ENCODE measurements around the gene TERB1.

The TERB1 gene

GRCh38 chr16:66844342-66845079, 43.1 kb upstream of the TERB1 start, which contains the start of gene CA7:
TSS of gene CA7 (plus strand) at chr16:66844414. CDS start at chr16:66844488, 74 bp downstream.
- H3K27ac ChIP-seq (ENCODE audit: low read depth in 2 of 2, low read length in 2 of 2) = no peak within 1 kb of the TSS
- H3K9ac ChIP-seq (ENCODE audit: low read depth in 1 of 2, low read length in 2 of 2) = peak within 1 kb of the TSS in 1 of 2 donors; percentile 54
- H3K36me3 ChIP-seq (ENCODE audit: control insufficient read depth in 2 of 2, insufficient read depth in 2 of 2, low read length in 2 of 2) = no peaks in the 10 kb centered on the region
- peaks cover 9 to 19% of the 10 kb centered on the region in 2 donors for H3K27me3 ChIP-seq (ENCODE audit: control insufficient read depth in 2 of 2, insufficient read depth in 2 of 2, low read length in 2 of 2)
- H3K9me3 ChIP-seq (ENCODE audit: control insufficient read depth in 2 of 2, low read length in 2 of 2) = no peaks in the 10 kb centered on the region
- peak within 1 kb of the TSS; percentile 50 to 55 for H3K4me3 ChIP-seq (ENCODE audit: low read length in 2 of 2)
- peaks cover 4 to 12% of the 10 kb centered on the region in 2 donors for H3K4me1 ChIP-seq (ENCODE audit: control insufficient read depth in 2 of 2, insufficient read depth in 2 of 2, low read length in 2 of 2)

- Histone ChIP-seq H3K4me1 (ENCODE audit: control insufficient read depth in 2 of 2, insufficient read depth in 2 of 2, low read length in 2 of 2) (peaks cover 4 to 12% of the 10 kb centered on the region in 2 donors), H3K4me3 (ENCODE audit: low read length in 2 of 2) (no peak overlapping the region), H3K27ac (ENCODE audit: low read depth in 2 of 2, low read length in 2 of 2) (no peak overlapping the region), H3K36me3 (ENCODE audit: control insufficient read depth in 2 of 2, insufficient read depth in 2 of 2, low read length in 2 of 2) (no peaks in the 10 kb centered on the region), H3K9ac (ENCODE audit: low read depth in 1 of 2, low read length in 2 of 2) (no peak overlapping the region), H3K27me3 (ENCODE audit: control insufficient read depth in 2 of 2, insufficient read depth in 2 of 2, low read length in 2 of 2) (peaks cover 9 to 19% of the 10 kb centered on the region in 2 donors), H3K9me3 (ENCODE audit: control insufficient read depth in 2 of 2, low read length in 2 of 2) (no peaks in the 10 kb centered on the region)
Observed at GRCh38 chr16:66844009-66844341, 42.6 kb upstream of the TERB1 start.

GRCh38 chr16:66843191-66843590, 41.8 kb upstream of the TERB1 start:
- H3K4me3 ChIP-seq (ENCODE audit: low read length in 2 of 2) = no peak overlapping the region
- H3K27ac ChIP-seq (ENCODE audit: low read depth in 2 of 2, low read length in 2 of 2) = no peak overlapping the region
- no peaks in the 10 kb centered on the region for H3K9me3 ChIP-seq (ENCODE audit: control insufficient read depth in 2 of 2, low read length in 2 of 2)
- H3K9ac ChIP-seq (ENCODE audit: low read depth in 1 of 2, low read length in 2 of 2) = no peak overlapping the region
- peaks cover 9 to 19% of the 10 kb centered on the region in 2 donors for H3K27me3 ChIP-seq (ENCODE audit: control insufficient read depth in 2 of 2, insufficient read depth in 2 of 2, low read length in 2 of 2)
- no peaks in the 10 kb centered on the region for H3K36me3 ChIP-seq (ENCODE audit: control insufficient read depth in 2 of 2, insufficient read depth in 2 of 2, low read length in 2 of 2)
- peaks cover 4 to 12% of the 10 kb centered on the region in 2 donors for H3K4me1 ChIP-seq (ENCODE audit: control insufficient read depth in 2 of 2, insufficient read depth in 2 of 2, low read length in 2 of 2)

GRCh38 chr16:66842765-66843164, 41.4 kb upstream of the TERB1 start:
- Histone ChIP-seq H3K27me3 (ENCODE audit: control insufficient read depth in 2 of 2, insufficient read depth in 2 of 2, low read length in 2 of 2) (peaks cover 9 to 19% of the 10 kb centered on the region in 2 donors), H3K4me3 (ENCODE audit: low read length in 2 of 2) (no peak overlapping the region), H3K27ac (ENCODE audit: low read depth in 2 of 2, low read length in 2 of 2) (no peak overlapping the region), H3K4me1 (ENCODE audit: control insufficient read depth in 2 of 2, insufficient read depth in 2 of 2, low read length in 2 of 2) (peaks cover 4 to 12% of the 10 kb centered on the region in 2 donors), H3K9me3 (ENCODE audit: control insufficient read depth in 2 of 2, low read length in 2 of 2) (no peaks in the 10 kb centered on the region), H3K9ac (ENCODE audit: low read depth in 1 of 2, low read length in 2 of 2) (no peak overlapping the region), H3K36me3 (ENCODE audit: control insufficient read depth in 2 of 2, insufficient read depth in 2 of 2, low read length in 2 of 2) (no peaks in the 10 kb centered on the region)

DNA sequence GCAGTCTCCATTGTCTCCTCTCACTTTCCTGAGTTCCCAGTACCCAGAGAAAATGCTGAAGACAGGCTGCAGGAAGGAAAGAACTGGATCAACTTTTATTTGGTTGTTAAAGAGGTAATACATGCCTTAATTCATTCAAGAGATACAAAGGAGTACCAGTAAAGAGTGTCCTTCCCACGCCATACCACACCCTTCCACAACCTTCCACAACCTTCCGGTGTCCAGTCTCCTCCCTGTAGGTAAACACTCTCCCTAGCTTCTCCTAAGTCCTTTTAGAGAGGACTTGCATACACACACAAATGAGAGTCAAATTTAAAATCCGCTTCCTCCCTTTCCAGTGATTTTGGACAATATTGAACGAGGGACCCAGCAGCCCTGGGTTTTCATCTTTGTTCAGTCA, 40.0 kb upstream of the TERB1 start:
- H3K36me3 ChIP-seq (ENCODE audit: control insufficient read depth in 2 of 2, insufficient read depth in 2 of 2, low read length in 2 of 2) = no peaks in the 10 kb centered on the region
- peaks cover 4 to 12% of the 10 kb centered on the region in 2 donors for H3K4me1 ChIP-seq (ENCODE audit: control insufficient read depth in 2 of 2, insufficient read depth in 2 of 2, low read length in 2 of 2)
- peak overlapping the region in 1 of 2 donors; percentile 70 for H3K27ac ChIP-seq (ENCODE audit: low read depth in 2 of 2, low read length in 2 of 2)
- H3K9me3 ChIP-seq (ENCODE audit: control insufficient read depth in 2 of 2, low read length in 2 of 2) = no peaks in the 10 kb centered on the region
- peak overlapping the region in 1 of 2 donors; percentile 34 for H3K9ac ChIP-seq (ENCODE audit: low read depth in 1 of 2, low read length in 2 of 2)
- peaks cover 9 to 10% of the 10 kb centered on the region in 2 donors for H3K27me3 ChIP-seq (ENCODE audit: control insufficient read depth in 2 of 2, insufficient read depth in 2 of 2, low read length in 2 of 2)
- H3K4me3 ChIP-seq (ENCODE audit: low read length in 2 of 2) = no peak overlapping the region

- Histone ChIP-seq H3K27me3 (ENCODE audit: control insufficient read depth in 2 of 2, insufficient read depth in 2 of 2, low read length in 2 of 2) (peaks cover 9 to 10% of the 10 kb centered on the region in 2 donors), H3K36me3 (ENCODE audit: control insufficient read depth in 2 of 2, insufficient read depth in 2 of 2, low read length in 2 of 2) (no peaks in the 10 kb centered on the region), H3K4me1 (ENCODE audit: control insufficient read depth in 2 of 2, insufficient read depth in 2 of 2, low read length in 2 of 2) (peaks cover 4 to 12% of the 10 kb centered on the region in 2 donors), H3K27ac (ENCODE audit: low read depth in 2 of 2, low read length in 2 of 2) (peak overlapping the region in 1 of 2 donors; percentile 70), H3K4me3 (ENCODE audit: low read length in 2 of 2) (no peak overlapping the region), H3K9me3 (ENCODE audit: control insufficient read depth in 2 of 2, low read length in 2 of 2) (no peaks in the 10 kb centered on the region), H3K9ac (ENCODE audit: low read depth in 1 of 2, low read length in 2 of 2) (peak overlapping the region in 1 of 2 donors; percentile 34)
Observed at GRCh38 chr16:66840883-66841282, 39.5 kb upstream of the TERB1 start.

- Histone ChIP-seq H3K27me3 (ENCODE audit: control insufficient read depth in 2 of 2, insufficient read depth in 2 of 2, low read length in 2 of 2) (no peaks in the 10 kb centered on the region), H3K4me3 (ENCODE audit: low read length in 2 of 2) (no peak overlapping the region), H3K27ac (ENCODE audit: low read depth in 2 of 2, low read length in 2 of 2) (no peak overlapping the region), H3K9me3 (ENCODE audit: control insufficient read depth in 2 of 2, low read length in 2 of 2) (no peaks in the 10 kb centered on the region), H3K4me1 (ENCODE audit: control insufficient read depth in 2 of 2, insufficient read depth in 2 of 2, low read length in 2 of 2) (peaks cover 5% of the 10 kb centered on the region in 2 donors), H3K36me3 (ENCODE audit: control insufficient read depth in 2 of 2, insufficient read depth in 2 of 2, low read length in 2 of 2) (no peaks in the 10 kb centered on the region), H3K9ac (ENCODE audit: low read depth in 1 of 2, low read length in 2 of 2) (no peak overlapping the region)
Observed at GRCh38 chr16:66834746-66835145, 33.4 kb upstream of the TERB1 start.

- Histone ChIP-seq H3K9ac (ENCODE audit: low read depth in 1 of 2, low read length in 2 of 2) (no peak overlapping the region), H3K27ac (ENCODE audit: low read depth in 2 of 2, low read length in 2 of 2) (no peak overlapping the region), H3K4me3 (ENCODE audit: low read length in 2 of 2) (no peak overlapping the region)
Observed at GRCh38 chr16:66832661-66833305, 31.4 kb upstream of the TERB1 start.

DNA sequence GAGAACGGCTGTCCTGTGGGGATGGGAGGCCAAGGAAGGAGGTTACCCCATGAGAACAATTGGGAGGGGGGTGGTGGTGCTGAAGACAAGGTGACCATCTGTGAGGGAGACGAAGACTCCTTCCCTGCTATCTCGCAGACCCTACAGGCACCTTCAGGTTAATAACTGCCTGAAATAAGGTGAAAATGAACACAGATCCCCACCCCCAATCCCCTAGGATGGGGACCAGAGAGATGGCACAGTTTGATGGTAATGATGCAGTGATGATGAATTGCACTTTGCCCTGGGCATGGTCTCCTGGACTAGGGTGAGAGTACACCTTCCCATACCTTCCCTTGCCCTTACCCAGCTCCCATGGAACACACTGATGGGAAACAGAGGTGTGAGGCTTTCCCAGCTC, 30.8 kb upstream of the TERB1 start:
- Histone ChIP-seq H3K4me1 (ENCODE audit: control insufficient read depth in 2 of 2, insufficient read depth in 2 of 2, low read length in 2 of 2) (peaks cover 8 to 12% of the 10 kb centered on the region in 2 donors), H3K27ac (ENCODE audit: low read depth in 2 of 2, low read length in 2 of 2) (no peak overlapping the region), H3K27me3 (ENCODE audit: control insufficient read depth in 2 of 2, insufficient read depth in 2 of 2, low read length in 2 of 2) (no peaks in the 10 kb centered on the region), H3K36me3 (ENCODE audit: control insufficient read depth in 2 of 2, insufficient read depth in 2 of 2, low read length in 2 of 2) (peaks cover 6% of the 10 kb centered on the region in 2 donors), H3K9ac (ENCODE audit: low read depth in 1 of 2, low read length in 2 of 2) (peak overlapping the region in 1 of 2 donors; percentile 14), H3K9me3 (ENCODE audit: control insufficient read depth in 2 of 2, low read length in 2 of 2) (no peaks in the 10 kb centered on the region), H3K4me3 (ENCODE audit: low read length in 2 of 2) (no peak overlapping the region)

More at GRCh38 chr16:66832661-66833305, 31.4 kb upstream of the TERB1 start:
- Histone ChIP-seq H3K27me3 (ENCODE audit: control insufficient read depth in 2 of 2, insufficient read depth in 2 of 2, low read length in 2 of 2) (no peaks in the 10 kb centered on the region), H3K4me1 (ENCODE audit: control insufficient read depth in 2 of 2, insufficient read depth in 2 of 2, low read length in 2 of 2) (peaks cover 8 to 12% of the 10 kb centered on the region in 2 donors), H3K36me3 (ENCODE audit: control insufficient read depth in 2 of 2, insufficient read depth in 2 of 2, low read length in 2 of 2) (peaks cover 2 to 3% of the 10 kb centered on the region in 2 donors), H3K9me3 (ENCODE audit: control insufficient read depth in 2 of 2, low read length in 2 of 2) (no peaks in the 10 kb centered on the region)
